HEK293 (cell line): Measurements from ENCODE around the gene EDEM2.

Source experiments
- CTCF ChIA-PET: fragments of 350-600 bp; formaldehyde crosslinking; extraction: SDS; loops from one replicate; lab custom pipeline; 2021; ENCODE audit warnings: antibody characterized with exemption; lab: Yijun Ruan, JAX
- POLR2A ChIA-PET: fragments of 300-600 bp; formaldehyde crosslinking; extraction: SDS; loops from one replicate; lab custom pipeline; 2020; ENCODE audit warnings: antibody characterized with exemption, inconsistent platforms; lab: Yijun Ruan, JAX
- H3K27ac ChIP-seq: fragments of 200-500 bp; sonication (Bioruptor generic); 2 replicates; pipeline ENCODE4 v1.5.1; 2014; ENCODE audit warnings: low read depth, low read length, control low read depth, inconsistent platforms; ENCODE audit errors: extremely low read depth
- H3K36me3 ChIP-seq, 2 experiments: fragments of 200-500 bp in 1 of 2; sonication (Bioruptor generic) in 1 of 2; 1 replicate in 1 of 2; 2 replicates in 1 of 2; pipeline ENCODE4 v1.5.1; 2014 to 2017; ENCODE audit warnings: inconsistent platforms in 2 of 2, low read length in 2 of 2; ENCODE audit not compliant: control insufficient read depth in 2 of 2, insufficient read depth in 1 of 2
- H3K4me1 ChIP-seq: fragments of 200-500 bp; sonication (Bioruptor generic); 2 replicates; pipeline ENCODE4 v1.5.1; 2014; ENCODE audit warnings: mild to moderate bottlenecking, low read length, inconsistent platforms; ENCODE audit not compliant: control insufficient read depth, insufficient read depth
- H3K4me3 ChIP-seq: 2 replicates; pipeline ENCODE4 v1.5.1; 2011; ENCODE audit warnings: low read depth, mild to moderate bottlenecking, control low read depth, low read length, moderate library complexity
- H3K9me3 ChIP-seq: fragments of 200-500 bp; sonication (Bioruptor generic); 2 replicates; pipeline ENCODE4 v1.5.1; 2014; ENCODE audit warnings: low read depth, low read length, inconsistent platforms; ENCODE audit not compliant: control insufficient read depth, insufficient read depth
- GLI4 ChIP-seq: fragments of 450-650 bp; formaldehyde crosslinking; IDR thresholded peaks from 2 replicates; pipeline ENCODE4 v1.5.1; 2016; ENCODE audit warnings: missing biosample characterization, missing genetic modification characterization
- GLIS1 ChIP-seq: fragments of 450-650 bp; formaldehyde crosslinking; IDR thresholded peaks from 2 replicates; pipeline ENCODE4 v1.5.1; 2016; ENCODE audit warnings: missing biosample characterization, missing genetic modification characterization
- HOXC10 ChIP-seq: sonication (generic); formaldehyde crosslinking; IDR thresholded peaks from 2 replicates; pipeline ENCODE4 v1.8.1; 2023; ENCODE audit warnings: mild to moderate bottlenecking, missing genetic modification reagents
- KLF8 ChIP-seq: fragments of 450-650 bp; formaldehyde crosslinking; IDR thresholded peaks from 2 replicates; pipeline ENCODE4 v1.5.1; 2016; ENCODE audit warnings: missing biosample characterization, missing genetic modification characterization
- MEIS1 ChIP-seq: sonication (generic); formaldehyde crosslinking; IDR thresholded peaks from 2 replicates; pipeline ENCODE4 v1.8.1; 2022; ENCODE audit warnings: missing genetic modification reagents, mild to moderate bottlenecking, borderline replicate concordance
- RBAK ChIP-seq: fragments of 450-650 bp; formaldehyde crosslinking; IDR thresholded peaks from 2 replicates; pipeline ENCODE4 v1.5.1; 2016; ENCODE audit warnings: missing biosample characterization, missing genetic modification characterization
- YY2 ChIP-seq: fragments of 450-650 bp; formaldehyde crosslinking; IDR thresholded peaks from 2 replicates; pipeline ENCODE4 v1.5.1; 2016; ENCODE audit warnings: missing biosample characterization, missing genetic modification characterization
- ZNF112 ChIP-seq: fragments of 450-650 bp; formaldehyde crosslinking; IDR thresholded peaks from 2 replicates; pipeline ENCODE4 v1.5.0; 2017; ENCODE audit warnings: missing biosample characterization, missing genetic modification characterization
- ZNF121 ChIP-seq: fragments of 450-650 bp; formaldehyde crosslinking; IDR thresholded peaks from 2 replicates; pipeline ENCODE4 v1.5.1; 2016; ENCODE audit warnings: missing biosample characterization, missing genetic modification characterization
- ZNF561 ChIP-seq: fragments of 450-650 bp; IDR thresholded peaks from 2 replicates; pipeline ENCODE4 v1.5.1; 2018; ENCODE audit warnings: missing biosample characterization, missing genetic modification characterization, borderline replicate concordance
- ZNF585B ChIP-seq: fragments of 450-650 bp; formaldehyde crosslinking; IDR thresholded peaks from 2 replicates; pipeline ENCODE4 v1.5.1; 2016; ENCODE audit warnings: missing biosample characterization, missing genetic modification characterization
- ZNF792 ChIP-seq: fragments of 450-650 bp; formaldehyde crosslinking; IDR thresholded peaks from 2 replicates; pipeline ENCODE4 v1.5.1; 2016; ENCODE audit warnings: missing biosample characterization, missing genetic modification characterization
- TF ChIP-seq, protein P1 (sequence below): fragments of 450-650 bp; formaldehyde crosslinking; IDR thresholded peaks from 2 replicates; pipeline ENCODE4 v1.5.1; 2016; ENCODE audit warnings: missing biosample characterization, missing genetic modification characterization
- TF ChIP-seq, protein P2 (sequence below): fragments of 450-650 bp; formaldehyde crosslinking; IDR thresholded peaks from 2 replicates; pipeline ENCODE4 v1.5.1; 2016; ENCODE audit warnings: missing biosample characterization, missing genetic modification characterization
- TF ChIP-seq, protein P3 (sequence below): fragments of 450-650 bp; formaldehyde crosslinking; IDR thresholded peaks from 2 replicates; pipeline ENCODE4 v1.5.1; 2016; ENCODE audit warnings: missing biosample characterization, missing genetic modification characterization
- TF ChIP-seq, protein P4 (sequence below): fragments of 450-650 bp; formaldehyde crosslinking; conservative IDR thresholded peaks from 2 replicates; pipeline ENCODE4 v1.5.1; 2016; ENCODE audit warnings: low read depth, missing biosample characterization, missing genetic modification characterization
- TF ChIP-seq, protein P5 (sequence below): fragments of 450-650 bp; formaldehyde crosslinking; IDR thresholded peaks from 2 replicates; pipeline ENCODE4 v1.5.1; 2016; ENCODE audit warnings: missing biosample characterization, missing genetic modification characterization

EDEM2 gene

DNA sequence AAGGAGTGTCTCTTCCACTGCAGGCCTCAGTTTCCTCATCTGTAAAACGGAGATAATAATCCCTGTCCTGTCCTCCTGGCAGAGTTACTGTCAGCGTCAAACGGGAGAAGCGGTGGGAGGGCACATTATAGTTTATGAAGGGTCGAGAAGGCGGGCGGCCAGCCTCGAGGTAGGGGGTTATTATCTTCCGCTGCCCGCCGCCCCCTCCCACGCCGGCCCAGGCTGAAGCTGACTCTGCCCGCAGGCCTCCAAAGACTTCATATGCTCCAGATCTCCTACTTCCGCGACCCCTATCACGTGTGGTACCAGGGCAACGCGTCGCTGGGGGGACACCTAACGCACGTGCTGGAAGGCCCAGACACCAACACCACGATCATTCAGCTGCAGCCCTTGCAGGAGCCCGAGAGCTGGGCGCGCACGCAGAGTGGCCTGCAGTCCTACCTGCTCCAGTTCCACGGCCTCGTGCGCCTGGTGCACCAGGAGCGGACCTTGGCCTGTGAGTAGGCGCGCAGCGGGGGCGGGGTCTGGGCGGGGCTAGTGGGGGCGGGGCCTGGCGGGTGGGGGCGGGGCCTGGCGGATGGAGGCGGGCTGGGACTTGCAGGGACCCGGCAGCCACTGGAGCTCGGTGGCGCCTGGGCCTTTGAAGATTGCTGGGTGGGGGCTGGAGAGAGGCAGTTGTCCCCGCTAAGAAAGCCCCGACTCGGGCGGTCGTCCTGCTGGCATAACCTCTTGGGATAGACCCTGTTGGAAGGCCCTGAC lies 27.5 kb upstream of the EDEM2 start:
- ChIA-PET CTCF (interaction anchor here (0.6 kb wide), 1 partner anchor 458 kb away, joined by 6 read pairs; no protein-coding TSS in a partner anchor), POLR2A (interaction anchor here (0.5 to 0.6 kb wide), 2 partner anchors 61 to 110 kb away, joined by 3 to 4 read pairs; partner anchors contain the start of gene EIF6)
- H3K4me1 ChIP-seq, result 0 out of 2 replicates have a peak, but pooled peaks cover 3% of the 10 kb centered on the region
- no peak overlapping the region for H3K27ac ChIP-seq
- H3K4me3 ChIP-seq, result no peak overlapping the region
- H3K9me3 ChIP-seq, result no peaks in the 10 kb centered on the region
- no peak for TF ChIP-seq ZNF121 (tag by site-specific recombination)
- no peak for TF ChIP-seq MEIS1 (CRISPR knock-in tag)
- TF ChIP-seq KLF8, result 0 out of 2 replicates have a peak, but pooled peaks have one; percentile 18
- TF ChIP-seq HOXC10 (CRISPR knock-in tag), result no peak
- TF ChIP-seq, protein P1, sequence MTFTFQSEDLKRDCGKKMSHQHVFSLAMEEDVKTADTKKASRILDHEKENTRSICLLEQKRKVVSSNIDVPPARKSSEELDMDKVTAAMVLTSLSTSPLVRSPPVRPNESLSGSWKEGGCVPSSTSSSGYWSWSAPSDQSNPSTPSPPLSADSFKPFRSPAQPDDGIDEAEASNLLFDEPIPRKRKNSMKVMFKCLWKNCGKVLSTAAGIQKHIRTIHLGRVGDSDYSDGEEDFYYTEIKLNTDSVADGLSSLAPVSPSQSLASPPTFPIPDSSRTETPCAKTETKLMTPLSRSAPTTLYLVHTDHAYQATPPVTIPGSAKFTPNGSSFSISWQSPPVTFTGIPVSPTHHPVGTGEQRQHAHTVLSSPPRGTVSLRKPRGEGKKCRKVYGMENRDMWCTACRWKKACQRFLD (tag by site-specific recombination), result no peak
- no peak for TF ChIP-seq ZNF585B (tag by site-specific recombination)
- TF ChIP-seq, protein P2, sequence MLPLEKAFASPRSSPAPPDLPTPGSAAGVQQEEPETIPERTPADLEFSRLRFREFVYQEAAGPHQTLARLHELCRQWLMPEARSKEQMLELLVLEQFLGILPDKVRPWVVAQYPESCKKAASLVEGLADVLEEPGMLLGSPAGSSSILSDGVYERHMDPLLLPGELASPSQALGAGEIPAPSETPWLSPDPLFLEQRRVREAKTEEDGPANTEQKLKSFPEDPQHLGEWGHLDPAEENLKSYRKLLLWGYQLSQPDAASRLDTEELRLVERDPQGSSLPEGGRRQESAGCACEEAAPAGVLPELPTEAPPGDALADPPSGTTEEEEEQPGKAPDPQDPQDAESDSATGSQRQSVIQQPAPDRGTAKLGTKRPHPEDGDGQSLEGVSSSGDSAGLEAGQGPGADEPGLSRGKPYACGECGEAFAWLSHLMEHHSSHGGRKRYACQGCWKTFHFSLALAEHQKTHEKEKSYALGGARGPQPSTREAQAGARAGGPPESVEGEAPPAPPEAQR (tag by site-specific recombination), result no peak
- no peak for TF ChIP-seq ZNF792 (tag by site-specific recombination)
- no peak for TF ChIP-seq RBAK
- H3K36me3 ChIP-seq, result peaks cover 0 to 9% of the 10 kb centered on the region in 2 experiments; a peak in 1 of 3 replicates

DNA sequence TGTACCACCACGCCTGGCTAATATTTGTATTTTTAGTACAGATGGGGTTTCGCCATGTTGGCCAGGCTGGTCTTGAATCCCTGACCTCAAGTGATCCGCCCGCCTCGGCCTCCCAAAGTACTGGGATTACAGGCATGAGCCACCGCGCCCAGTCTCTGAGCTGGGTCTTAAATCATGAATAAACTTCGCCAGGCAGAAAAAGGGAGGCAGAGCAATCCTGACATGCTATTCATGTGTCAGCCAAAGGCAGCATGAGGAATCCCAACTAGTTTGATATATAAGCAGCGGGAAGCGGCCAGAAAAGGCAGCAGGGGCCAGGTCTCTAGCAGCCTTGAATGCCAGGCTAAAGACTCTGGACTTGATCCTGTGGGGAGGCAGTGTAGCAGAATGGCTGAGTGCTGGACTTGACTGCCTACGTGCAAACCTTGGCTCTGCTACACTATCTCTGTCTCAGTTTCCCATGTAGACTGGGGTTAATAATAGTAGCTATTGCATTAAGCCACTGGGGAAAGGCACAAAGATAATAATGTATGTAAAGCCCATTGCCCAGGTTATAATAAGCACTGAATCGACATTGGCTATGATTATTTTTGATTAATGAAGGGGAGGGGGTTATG lies 26.5 kb upstream of the EDEM2 start:
- no peak overlapping the region for H3K27ac ChIP-seq
- H3K9me3 ChIP-seq, result no peaks in the 10 kb centered on the region
- ChIA-PET POLR2A (interaction anchor here (0.7 kb wide), 1 partner anchor 298 kb away, joined by 3 read pairs; no protein-coding TSS in a partner anchor), CTCF (interaction anchor here (0.6 to 0.7 kb wide), 2 partner anchors 27 to 78 kb away, joined by 3 to 5 read pairs; partner anchors contain the start of gene EDEM2)
- 0 out of 2 replicates have a peak, but pooled peaks cover 3% of the 10 kb centered on the region for H3K4me1 ChIP-seq
- no peak overlapping the region for H3K4me3 ChIP-seq
- peaks cover 0 to 9% of the 10 kb centered on the region in 2 experiments; a peak in 1 of 3 replicates for H3K36me3 ChIP-seq
- TF ChIP-seq, protein P3, sequence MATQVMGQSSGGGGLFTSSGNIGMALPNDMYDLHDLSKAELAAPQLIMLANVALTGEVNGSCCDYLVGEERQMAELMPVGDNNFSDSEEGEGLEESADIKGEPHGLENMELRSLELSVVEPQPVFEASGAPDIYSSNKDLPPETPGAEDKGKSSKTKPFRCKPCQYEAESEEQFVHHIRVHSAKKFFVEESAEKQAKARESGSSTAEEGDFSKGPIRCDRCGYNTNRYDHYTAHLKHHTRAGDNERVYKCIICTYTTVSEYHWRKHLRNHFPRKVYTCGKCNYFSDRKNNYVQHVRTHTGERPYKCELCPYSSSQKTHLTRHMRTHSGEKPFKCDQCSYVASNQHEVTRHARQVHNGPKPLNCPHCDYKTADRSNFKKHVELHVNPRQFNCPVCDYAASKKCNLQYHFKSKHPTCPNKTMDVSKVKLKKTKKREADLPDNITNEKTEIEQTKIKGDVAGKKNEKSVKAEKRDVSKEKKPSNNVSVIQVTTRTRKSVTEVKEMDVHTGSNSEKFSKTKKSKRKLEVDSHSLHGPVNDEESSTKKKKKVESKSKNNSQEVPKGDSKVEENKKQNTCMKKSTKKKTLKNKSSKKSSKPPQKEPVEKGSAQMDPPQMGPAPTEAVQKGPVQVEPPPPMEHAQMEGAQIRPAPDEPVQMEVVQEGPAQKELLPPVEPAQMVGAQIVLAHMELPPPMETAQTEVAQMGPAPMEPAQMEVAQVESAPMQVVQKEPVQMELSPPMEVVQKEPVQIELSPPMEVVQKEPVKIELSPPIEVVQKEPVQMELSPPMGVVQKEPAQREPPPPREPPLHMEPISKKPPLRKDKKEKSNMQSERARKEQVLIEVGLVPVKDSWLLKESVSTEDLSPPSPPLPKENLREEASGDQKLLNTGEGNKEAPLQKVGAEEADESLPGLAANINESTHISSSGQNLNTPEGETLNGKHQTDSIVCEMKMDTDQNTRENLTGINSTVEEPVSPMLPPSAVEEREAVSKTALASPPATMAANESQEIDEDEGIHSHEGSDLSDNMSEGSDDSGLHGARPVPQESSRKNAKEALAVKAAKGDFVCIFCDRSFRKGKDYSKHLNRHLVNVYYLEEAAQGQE (tag by site-specific recombination), result no peak
- no peak for TF ChIP-seq YY2
- no peak for TF ChIP-seq ZNF561
- no peak for TF ChIP-seq ZNF112 (tag by site-specific recombination)
- TF ChIP-seq, protein P4, sequence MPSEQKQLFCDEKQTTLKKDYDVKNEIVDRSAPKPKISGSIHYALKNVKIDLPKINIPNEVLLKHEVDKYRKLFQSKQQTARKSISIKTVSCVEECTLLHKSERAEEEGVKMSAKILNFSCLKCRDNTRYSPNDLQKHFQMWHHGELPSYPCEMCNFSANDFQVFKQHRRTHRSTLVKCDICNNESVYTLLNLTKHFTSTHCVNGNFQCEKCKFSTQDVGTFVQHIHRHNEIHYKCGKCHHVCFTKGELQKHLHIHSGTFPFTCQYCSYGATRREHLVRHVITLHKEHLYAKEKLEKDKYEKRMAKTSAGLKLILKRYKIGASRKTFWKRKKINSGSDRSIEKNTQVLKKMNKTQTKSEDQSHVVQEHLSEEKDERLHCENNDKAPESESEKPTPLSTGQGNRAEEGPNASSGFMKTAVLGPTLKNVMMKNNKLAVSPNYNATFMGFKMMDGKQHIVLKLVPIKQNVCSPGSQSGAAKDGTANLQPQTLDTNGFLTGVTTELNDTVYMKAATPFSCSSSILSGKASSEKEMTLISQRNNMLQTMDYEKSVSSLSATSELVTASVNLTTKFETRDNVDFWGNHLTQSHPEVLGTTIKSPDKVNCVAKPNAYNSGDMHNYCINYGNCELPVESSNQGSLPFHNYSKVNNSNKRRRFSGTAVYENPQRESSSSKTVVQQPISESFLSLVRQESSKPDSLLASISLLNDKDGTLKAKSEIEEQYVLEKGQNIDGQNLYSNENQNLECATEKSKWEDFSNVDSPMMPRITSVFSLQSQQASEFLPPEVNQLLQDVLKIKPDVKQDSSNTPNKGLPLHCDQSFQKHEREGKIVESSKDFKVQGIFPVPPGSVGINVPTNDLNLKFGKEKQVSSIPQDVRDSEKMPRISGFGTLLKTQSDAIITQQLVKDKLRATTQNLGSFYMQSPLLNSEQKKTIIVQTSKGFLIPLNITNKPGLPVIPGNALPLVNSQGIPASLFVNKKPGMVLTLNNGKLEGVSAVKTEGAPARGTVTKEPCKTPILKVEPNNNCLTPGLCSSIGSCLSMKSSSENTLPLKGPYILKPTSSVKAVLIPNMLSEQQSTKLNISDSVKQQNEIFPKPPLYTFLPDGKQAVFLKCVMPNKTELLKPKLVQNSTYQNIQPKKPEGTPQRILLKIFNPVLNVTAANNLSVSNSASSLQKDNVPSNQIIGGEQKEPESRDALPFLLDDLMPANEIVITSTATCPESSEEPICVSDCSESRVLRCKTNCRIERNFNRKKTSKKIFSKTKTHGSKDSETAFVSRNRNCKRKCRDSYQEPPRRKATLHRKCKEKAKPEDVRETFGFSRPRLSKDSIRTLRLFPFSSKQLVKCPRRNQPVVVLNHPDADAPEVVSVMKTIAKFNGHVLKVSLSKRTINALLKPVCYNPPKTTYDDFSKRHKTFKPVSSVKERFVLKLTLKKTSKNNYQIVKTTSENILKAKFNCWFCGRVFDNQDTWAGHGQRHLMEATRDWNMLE (tag by site-specific recombination), result no peak
- TF ChIP-seq GLI4 (tag by site-specific recombination), result no peak
- TF ChIP-seq, protein P5, sequence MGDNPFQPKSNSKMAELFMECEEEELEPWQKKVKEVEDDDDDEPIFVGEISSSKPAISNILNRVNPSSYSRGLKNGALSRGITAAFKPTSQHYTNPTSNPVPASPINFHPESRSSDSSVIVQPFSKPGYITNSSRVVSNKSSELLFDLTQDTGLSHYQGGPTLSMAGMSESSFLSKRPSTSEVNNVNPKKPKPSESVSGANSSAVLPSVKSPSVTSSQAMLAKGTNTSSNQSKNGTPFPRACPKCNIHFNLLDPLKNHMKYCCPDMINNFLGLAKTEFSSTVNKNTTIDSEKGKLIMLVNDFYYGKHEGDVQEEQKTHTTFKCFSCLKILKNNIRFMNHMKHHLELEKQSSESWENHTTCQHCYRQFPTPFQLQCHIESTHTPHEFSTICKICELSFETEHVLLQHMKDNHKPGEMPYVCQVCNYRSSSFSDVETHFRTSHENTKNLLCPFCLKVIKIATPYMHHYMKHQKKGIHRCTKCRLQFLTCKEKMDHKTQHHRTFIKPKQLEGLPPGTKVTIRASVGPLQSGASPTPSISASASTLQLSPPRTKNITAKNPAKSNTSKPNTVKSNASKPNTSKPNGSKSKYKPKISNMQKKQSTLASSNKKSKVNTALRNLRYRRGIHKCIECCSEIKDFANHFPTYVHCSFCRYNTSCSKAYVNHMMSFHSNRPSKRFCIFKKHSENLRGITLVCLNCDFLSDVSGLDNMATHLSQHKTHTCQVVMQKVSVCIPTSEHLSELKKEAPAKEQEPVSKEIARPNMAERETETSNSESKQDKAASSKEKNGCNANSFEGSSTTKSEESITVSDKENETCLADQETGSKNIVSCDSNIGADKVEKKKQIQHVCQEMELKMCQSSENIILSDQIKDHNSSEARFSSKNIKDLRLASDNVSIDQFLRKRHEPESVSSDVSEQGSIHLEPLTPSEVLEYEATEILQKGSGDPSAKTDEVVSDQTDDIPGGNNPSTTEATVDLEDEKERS (tag by site-specific recombination), result no peak
- no peak for TF ChIP-seq GLIS1
